ENCODE results near the gene RNGTT. TPM values are rescaled to one million over a fixed set of nuclear protein-coding genes. Genes with fewer than 3 reads are reported as not detected.

RNGTT gene
- total and polyA plus RNA-seq, 2 experiments from 2014 or later: 7.4 to 15.6 TPM

GRCh38 chr6:88567696-88568095 is 395.7 kb downstream of the RNGTT start:
- WGBS (ENCODE audit: low lambda C conversion rate, missing lambda C conversion rate): 87% methylated on average over 2 of the region's 2 CpGs
- H3K9me3 ChIP-seq (ENCODE audit: low read depth): no peaks in the 10 kb centered on the region
- TF ChIP-seq CTCF (IDR thresholded peaks at IDR 0.05; ENCODE audit: poor library complexity) (no peak), EZH2phosphoT487 (IDR thresholded peaks at IDR 0.05; ENCODE audit: low read depth, severe bottlenecking, unreplicated experiment) (no peak), EZH2 (IDR thresholded peaks at IDR 0.05; ENCODE audit: borderline replicate concordance) (no peak)
- no peaks in the 10 kb centered on the region for H3K4me1 ChIP-seq (ENCODE audit: insufficient read depth)
- H3K4me2 ChIP-seq: no peak overlapping the region
- H3K79me2 ChIP-seq: no peaks in the 10 kb centered on the region
- H3K27me3 ChIP-seq: no peaks in the 10 kb centered on the region
- H3K4me3 ChIP-seq: no peak overlapping the region
- no peak overlapping the region for H2AFZ ChIP-seq
- no peaks in the 10 kb centered on the region for H4K20me1 ChIP-seq (ENCODE audit: insufficient read depth, poor library complexity, severe bottlenecking)
- no peaks in the 10 kb centered on the region for H3K36me3 ChIP-seq (replicated peaks; ENCODE audit: insufficient read depth, low read depth)
- no peaks in the 10 kb centered on the region for H3K9me2 ChIP-seq (replicated peaks; ENCODE audit: insufficient read depth)
- DNase-seq (ENCODE audit: low spot score): no peak
- H3K27ac ChIP-seq: no peak overlapping the region

- Histone ChIP-seq H2AFZ (no peak overlapping the region), H3K4me1 (ENCODE audit: insufficient read depth) (no peaks in the 10 kb centered on the region), H3K27me3 (no peaks in the 10 kb centered on the region), H3K9me3 (ENCODE audit: low read depth) (no peaks in the 10 kb centered on the region), H3K27ac (no peak overlapping the region), H4K20me1 (ENCODE audit: insufficient read depth, poor library complexity, severe bottlenecking) (no peaks in the 10 kb centered on the region), H3K4me2 (no peak overlapping the region), H3K79me2 (no peaks in the 10 kb centered on the region), H3K4me3 (no peak overlapping the region), H3K36me3 (replicated peaks; ENCODE audit: insufficient read depth, low read depth) (no peaks in the 10 kb centered on the region), H3K9me2 (replicated peaks; ENCODE audit: insufficient read depth) (no peaks in the 10 kb centered on the region)
- TF ChIP-seq EZH2phosphoT487 (IDR thresholded peaks at IDR 0.05; ENCODE audit: low read depth, severe bottlenecking, unreplicated experiment) (no peak), CTCF (IDR thresholded peaks at IDR 0.05; ENCODE audit: poor library complexity) (no peak), EZH2 (IDR thresholded peaks at IDR 0.05; ENCODE audit: borderline replicate concordance) (no peak)
- 82% methylated on average over 8 of the region's 8 CpGs for WGBS (ENCODE audit: low lambda C conversion rate, missing lambda C conversion rate)
- no peak for DNase-seq (ENCODE audit: low spot score)
Measured at GRCh38 chr6:88566746-88567534, 396.5 kb downstream of the RNGTT start.

- no peak for DNase-seq (ENCODE audit: low spot score)
- TF ChIP-seq EZH2phosphoT487 (IDR thresholded peaks at IDR 0.05; ENCODE audit: low read depth, severe bottlenecking, unreplicated experiment): no peak
- no peak for TF ChIP-seq EZH2 (IDR thresholded peaks at IDR 0.05; ENCODE audit: borderline replicate concordance)
- no peak for TF ChIP-seq CTCF (IDR thresholded peaks at IDR 0.05; ENCODE audit: poor library complexity)
- Histone ChIP-seq H3K27me3 (no peaks in the 10 kb centered on the region), H3K4me3 (no peak overlapping the region), H3K4me1 (ENCODE audit: insufficient read depth) (no peaks in the 10 kb centered on the region), H3K4me2 (no peak overlapping the region), H3K27ac (no peak overlapping the region), H3K9me2 (replicated peaks; ENCODE audit: insufficient read depth) (no peaks in the 10 kb centered on the region), H2AFZ (no peak overlapping the region), H3K9me3 (ENCODE audit: low read depth) (no peaks in the 10 kb centered on the region), H4K20me1 (ENCODE audit: insufficient read depth, poor library complexity, severe bottlenecking) (no peaks in the 10 kb centered on the region), H3K36me3 (replicated peaks; ENCODE audit: insufficient read depth, low read depth) (no peaks in the 10 kb centered on the region), H3K79me2 (no peaks in the 10 kb centered on the region)
- WGBS (ENCODE audit: low lambda C conversion rate, missing lambda C conversion rate): 88% methylated on average over 6 of the region's 6 CpGs
Measured at GRCh38 chr6:88565836-88566235, 397.6 kb downstream of the RNGTT start.

Data from hepatocyte (in vitro differentiated cells).